ENCODE results near the gene RPH3AL.
"Not testable (repeated sequence)": the region's sequence is repeated elsewhere in the genome, so short reads cannot be mapped to it uniquely, and the experiment has no call there.

RPH3AL gene

GRCh38 chr17:279331-279730 is 73.3 kb downstream of the RPH3AL start:
- no peak for DNase-seq

- DNase-seq: no peak
Observed at GRCh38 chr17:278676-279059, 73.9 kb downstream of the RPH3AL start.

GRCh38 chr17:278055-278675 is 74.4 kb downstream of the RPH3AL start:
- DNase-seq: no peak

- no peak for DNase-seq
Observed at GRCh38 chr17:274902-275301, 77.7 kb downstream of the RPH3AL start.

GRCh38 chr17:273981-274832 is 78.4 kb downstream of the RPH3AL start:
- DNase-seq: no peak

- DNase-seq: not testable (repeated sequence)
Observed at GRCh38 chr17:272856-273255, 79.8 kb downstream of the RPH3AL start.

- not testable (repeated sequence) for DNase-seq
Observed at GRCh38 chr17:271928-272623, 80.5 kb downstream of the RPH3AL start.

GRCh38 chr17:269616-270514 is 82.7 kb downstream of the RPH3AL start:
- no peak for DNase-seq

- DNase-seq: no peak
Observed at GRCh38 chr17:266701-267667, 85.6 kb downstream of the RPH3AL start.

GRCh38 chr17:266219-266618 is 86.4 kb downstream of the RPH3AL start:
- no peak for DNase-seq

GRCh38 chr17:265718-266117 is 86.9 kb downstream of the RPH3AL start:
- DNase-seq: no peak

- peak; percentile 48 for DNase-seq
Observed at GRCh38 chr17:263773-264172, 88.8 kb downstream of the RPH3AL start.

- no peak for DNase-seq
Observed at GRCh38 chr17:263271-263670, 89.3 kb downstream of the RPH3AL start.

GRCh38 chr17:261635-262034 is 91.0 kb downstream of the RPH3AL start:
- DNase-seq: no peak

- DNase-seq: no peak
Observed at GRCh38 chr17:260944-261343, 91.7 kb downstream of the RPH3AL start.

- no peak for DNase-seq
Observed at GRCh38 chr17:260031-260791, 92.4 kb downstream of the RPH3AL start.

- DNase-seq: no peak
Observed at GRCh38 chr17:259341-259976, 93.1 kb downstream of the RPH3AL start.

- no peak for DNase-seq
Observed at GRCh38 chr17:258906-259305, 93.7 kb downstream of the RPH3AL start.

GRCh38 chr17:258045-258734 is 94.4 kb downstream of the RPH3AL start:
- DNase-seq: no peak
